Stimulated activated CD4-positive, alpha-beta T cell treated with anti-CD3 and anti-CD28 coated beads, Interleukin-4, amount 100 ng/mL, for 4 hours (primary cell): ENCODE measurements around the gene RBM28.

Experiments used
- DNase-seq, 2 experiments: peaks; one replicate each; pipeline ENCODE4 v3.0.0-alpha.2; 2020

The RBM28 gene

GRCh38 chr7:128279124-128279713 is 64.5 kb downstream of the RBM28 start:
- no peak for DNase-seq

GRCh38 chr7:128278366-128278765 is 65.3 kb downstream of the RBM28 start:
- DNase-seq, result no peak

- DNase-seq, result no peak
Measured at GRCh38 chr7:128275681-128276080, 68.0 kb downstream of the RBM28 start.

- no peak for DNase-seq
Measured at GRCh38 chr7:128274884-128275603, 68.7 kb downstream of the RBM28 start.

GRCh38 chr7:128274246-128274883 is 69.3 kb downstream of the RBM28 start:
- DNase-seq, result no peak

GRCh38 chr7:128271942-128272481 is 71.7 kb downstream of the RBM28 start:
- DNase-seq, result no peak

- no peak for DNase-seq
Measured at GRCh38 chr7:128271471-128271941, 72.2 kb downstream of the RBM28 start.

GRCh38 chr7:128270826-128271272 is 72.9 kb downstream of the RBM28 start:
- DNase-seq, result no peak

GRCh38 chr7:128268233-128268632 is 75.5 kb downstream of the RBM28 start:
- DNase-seq, result no peak

GRCh38 chr7:128267595-128267924 is 76.1 kb downstream of the RBM28 start:
- no peak for DNase-seq

GRCh38 chr7:128266883-128267594 is 76.7 kb downstream of the RBM28 start:
- no peak for DNase-seq

GRCh38 chr7:128266529-128266882 is 77.2 kb downstream of the RBM28 start:
- no peak for DNase-seq

GRCh38 chr7:128265906-128266300 is 77.8 kb downstream of the RBM28 start:
- no peak for DNase-seq

- DNase-seq, result no peak
Measured at GRCh38 chr7:128265156-128265905, 78.4 kb downstream of the RBM28 start.

- no peak for DNase-seq
Measured at GRCh38 chr7:128264477-128264876, 79.2 kb downstream of the RBM28 start.

GRCh38 chr7:128263420-128263819 is 80.3 kb downstream of the RBM28 start:
- DNase-seq, result no peak

GRCh38 chr7:128262273-128263028 is 81.3 kb downstream of the RBM28 start:
- no peak for DNase-seq

- DNase-seq, result no peak
Measured at GRCh38 chr7:128260069-128260795, 83.5 kb downstream of the RBM28 start.

GRCh38 chr7:128259131-128260061 is 84.3 kb downstream of the RBM28 start:
- no peak for DNase-seq

GRCh38 chr7:128257458-128257857 is 86.2 kb downstream of the RBM28 start:
- DNase-seq, result no peak
